ENCODE results near the gene HIVEP3. TPM values are rescaled to one million over a fixed set of nuclear protein-coding genes. Genes with fewer than 3 reads are reported as not detected.

The HIVEP3 gene
- total RNA-seq, 1 donor: 1.8 TPM

DNA sequence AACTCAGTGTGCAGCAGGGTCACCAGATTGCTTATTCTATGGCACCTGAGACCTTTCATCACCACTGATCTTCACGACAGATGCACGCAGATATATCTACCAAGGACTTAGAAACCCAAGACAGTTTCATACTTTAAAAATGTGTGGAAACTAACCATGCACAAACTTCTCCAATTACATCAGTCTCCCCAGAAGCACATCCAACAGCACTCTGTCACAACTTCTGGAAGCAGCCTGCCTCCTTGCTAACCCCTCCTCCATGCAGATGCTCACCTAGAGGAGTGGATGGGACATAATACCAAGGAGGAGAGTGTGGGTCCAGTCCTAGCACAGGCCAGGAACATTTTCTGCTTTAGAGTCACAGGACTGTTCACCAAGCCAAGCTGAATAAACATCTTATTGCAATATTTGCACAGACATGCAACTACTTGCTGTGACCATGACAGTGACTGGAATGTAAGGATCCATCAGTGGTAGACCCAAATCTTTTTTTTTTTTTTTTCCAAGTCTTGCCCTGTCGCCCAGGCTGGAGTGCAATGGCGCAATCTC lies 69.4 kb downstream of the HIVEP3 start:
- no peak overlapping the region for H3K4me3 ChIP-seq (ENCODE audit: insufficient read depth, low read length)
- H3K27me3 ChIP-seq (ENCODE audit: insufficient read depth, low read length): no peaks in the 10 kb centered on the region
- no peaks in the 10 kb centered on the region for H4K20me1 ChIP-seq (ENCODE audit: insufficient read depth, low read length)
- H3K9me3 ChIP-seq (ENCODE audit: low read depth, low read length): no peaks in the 10 kb centered on the region
- no peaks in the 10 kb centered on the region for H3K79me2 ChIP-seq (ENCODE audit: insufficient read depth, low read length)
- TF ChIP-seq, protein P1, sequence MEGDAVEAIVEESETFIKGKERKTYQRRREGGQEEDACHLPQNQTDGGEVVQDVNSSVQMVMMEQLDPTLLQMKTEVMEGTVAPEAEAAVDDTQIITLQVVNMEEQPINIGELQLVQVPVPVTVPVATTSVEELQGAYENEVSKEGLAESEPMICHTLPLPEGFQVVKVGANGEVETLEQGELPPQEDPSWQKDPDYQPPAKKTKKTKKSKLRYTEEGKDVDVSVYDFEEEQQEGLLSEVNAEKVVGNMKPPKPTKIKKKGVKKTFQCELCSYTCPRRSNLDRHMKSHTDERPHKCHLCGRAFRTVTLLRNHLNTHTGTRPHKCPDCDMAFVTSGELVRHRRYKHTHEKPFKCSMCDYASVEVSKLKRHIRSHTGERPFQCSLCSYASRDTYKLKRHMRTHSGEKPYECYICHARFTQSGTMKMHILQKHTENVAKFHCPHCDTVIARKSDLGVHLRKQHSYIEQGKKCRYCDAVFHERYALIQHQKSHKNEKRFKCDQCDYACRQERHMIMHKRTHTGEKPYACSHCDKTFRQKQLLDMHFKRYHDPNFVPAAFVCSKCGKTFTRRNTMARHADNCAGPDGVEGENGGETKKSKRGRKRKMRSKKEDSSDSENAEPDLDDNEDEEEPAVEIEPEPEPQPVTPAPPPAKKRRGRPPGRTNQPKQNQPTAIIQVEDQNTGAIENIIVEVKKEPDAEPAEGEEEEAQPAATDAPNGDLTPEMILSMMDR (IDR thresholded peaks at IDR 0.05; ENCODE audit: extremely low read depth, low read depth, low read length): no peak
- no peaks in the 10 kb centered on the region for H3K36me3 ChIP-seq (ENCODE audit: insufficient read depth, low read length)
- peaks cover 15% of the 10 kb centered on the region for H3K4me1 ChIP-seq (ENCODE audit: insufficient read depth, low read length)
- no peak overlapping the region for H3K4me2 ChIP-seq (ENCODE audit: insufficient read depth, low read length)
- DNase-seq (ENCODE audit: insufficient read length, low spot score, missing footprints): no peak
- H2AFZ ChIP-seq (ENCODE audit: low read length): no peak overlapping the region
- no peak overlapping the region for H3K27ac ChIP-seq (ENCODE audit: low read depth, low read length)

DNA sequence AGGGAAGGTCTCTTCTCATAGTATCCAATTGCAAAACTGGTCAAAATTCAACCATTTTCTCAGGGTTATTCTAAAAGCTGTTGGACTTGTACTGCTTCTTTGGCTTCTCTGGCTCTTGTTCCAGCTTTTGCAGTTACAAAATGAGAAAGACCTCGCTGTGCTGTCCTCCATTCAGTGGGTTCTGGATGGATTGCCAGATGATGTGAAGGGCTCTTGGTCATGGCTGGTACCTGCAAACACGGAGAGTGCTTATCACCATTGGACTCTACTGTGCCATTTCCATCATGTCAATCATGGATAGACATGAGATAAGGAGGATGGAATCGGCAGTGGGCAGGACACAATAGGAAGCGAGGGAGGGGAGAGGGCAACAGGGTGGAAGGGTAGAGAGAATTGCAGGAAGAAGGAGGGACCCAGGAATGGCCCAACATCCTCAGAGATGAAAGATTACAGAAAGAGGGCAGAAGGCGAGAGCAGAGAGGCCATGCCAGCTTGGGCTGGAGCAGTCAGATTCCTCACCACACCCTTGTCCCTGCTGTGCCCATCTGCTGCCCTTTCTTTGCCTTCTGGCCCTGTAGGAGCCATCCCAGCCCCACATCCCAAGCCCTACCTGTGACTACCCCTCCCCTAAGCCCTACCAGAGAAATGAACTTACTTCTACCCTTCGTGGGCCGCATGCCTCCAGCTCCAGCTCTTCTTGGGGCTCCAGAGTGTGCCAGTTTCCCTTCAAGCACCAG lies 70.3 kb downstream of the HIVEP3 start:
- no peak overlapping the region for H3K4me3 ChIP-seq (ENCODE audit: insufficient read depth, low read length)
- H3K79me2 ChIP-seq (ENCODE audit: insufficient read depth, low read length): no peaks in the 10 kb centered on the region
- no peaks in the 10 kb centered on the region for H3K9me3 ChIP-seq (ENCODE audit: low read depth, low read length)
- no peaks in the 10 kb centered on the region for H3K36me3 ChIP-seq (ENCODE audit: insufficient read depth, low read length)
- no peaks in the 10 kb centered on the region for H3K27me3 ChIP-seq (ENCODE audit: insufficient read depth, low read length)
- TF ChIP-seq, protein P1 (IDR thresholded peaks at IDR 0.05; ENCODE audit: extremely low read depth, low read depth, low read length): no peak
- no peak overlapping the region for H3K4me2 ChIP-seq (ENCODE audit: insufficient read depth, low read length)
- H3K4me1 ChIP-seq (ENCODE audit: insufficient read depth, low read length): peaks cover 18% of the 10 kb centered on the region
- DNase-seq (ENCODE audit: insufficient read length, low spot score, missing footprints): no peak
- H4K20me1 ChIP-seq (ENCODE audit: insufficient read depth, low read length): no peaks in the 10 kb centered on the region
- H2AFZ ChIP-seq (ENCODE audit: low read length): no peak overlapping the region
- H3K27ac ChIP-seq (ENCODE audit: low read depth, low read length): no peak overlapping the region

DNA sequence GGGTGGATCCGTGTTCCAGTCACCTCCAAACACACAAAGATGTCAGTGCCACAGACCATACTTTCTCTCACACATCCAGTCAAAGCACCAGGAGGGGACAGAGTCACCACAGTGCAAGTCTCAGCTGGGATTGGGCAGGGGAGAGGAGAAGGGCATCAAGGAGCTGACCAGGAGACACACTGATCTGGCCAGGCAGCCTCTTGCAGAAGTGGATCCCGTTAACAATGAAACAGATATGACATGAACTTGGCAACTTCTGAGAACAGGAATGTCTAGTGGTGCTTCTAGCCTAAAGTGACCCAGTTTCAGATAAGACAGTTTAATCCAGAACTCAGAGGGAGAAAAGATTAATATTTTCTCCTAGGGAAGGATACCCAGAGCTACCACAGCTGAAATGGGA lies 71.0 kb downstream of the HIVEP3 start:
- no peak for DNase-seq (ENCODE audit: insufficient read length, low spot score, missing footprints)
- peaks cover 24% of the 10 kb centered on the region for H3K4me1 ChIP-seq (ENCODE audit: insufficient read depth, low read length)
- no peak overlapping the region for H2AFZ ChIP-seq (ENCODE audit: low read length)
- TF ChIP-seq, protein P1 (IDR thresholded peaks at IDR 0.05; ENCODE audit: extremely low read depth, low read depth, low read length): no peak
- no peaks in the 10 kb centered on the region for H4K20me1 ChIP-seq (ENCODE audit: insufficient read depth, low read length)
- H3K4me2 ChIP-seq (ENCODE audit: insufficient read depth, low read length): no peak overlapping the region
- H3K4me3 ChIP-seq (ENCODE audit: insufficient read depth, low read length): no peak overlapping the region
- no peaks in the 10 kb centered on the region for H3K27me3 ChIP-seq (ENCODE audit: insufficient read depth, low read length)
- no peaks in the 10 kb centered on the region for H3K36me3 ChIP-seq (ENCODE audit: insufficient read depth, low read length)
- H3K79me2 ChIP-seq (ENCODE audit: insufficient read depth, low read length): no peaks in the 10 kb centered on the region
- H3K27ac ChIP-seq (ENCODE audit: low read depth, low read length): no peak overlapping the region
- H3K9me3 ChIP-seq (ENCODE audit: low read depth, low read length): no peaks in the 10 kb centered on the region

DNA sequence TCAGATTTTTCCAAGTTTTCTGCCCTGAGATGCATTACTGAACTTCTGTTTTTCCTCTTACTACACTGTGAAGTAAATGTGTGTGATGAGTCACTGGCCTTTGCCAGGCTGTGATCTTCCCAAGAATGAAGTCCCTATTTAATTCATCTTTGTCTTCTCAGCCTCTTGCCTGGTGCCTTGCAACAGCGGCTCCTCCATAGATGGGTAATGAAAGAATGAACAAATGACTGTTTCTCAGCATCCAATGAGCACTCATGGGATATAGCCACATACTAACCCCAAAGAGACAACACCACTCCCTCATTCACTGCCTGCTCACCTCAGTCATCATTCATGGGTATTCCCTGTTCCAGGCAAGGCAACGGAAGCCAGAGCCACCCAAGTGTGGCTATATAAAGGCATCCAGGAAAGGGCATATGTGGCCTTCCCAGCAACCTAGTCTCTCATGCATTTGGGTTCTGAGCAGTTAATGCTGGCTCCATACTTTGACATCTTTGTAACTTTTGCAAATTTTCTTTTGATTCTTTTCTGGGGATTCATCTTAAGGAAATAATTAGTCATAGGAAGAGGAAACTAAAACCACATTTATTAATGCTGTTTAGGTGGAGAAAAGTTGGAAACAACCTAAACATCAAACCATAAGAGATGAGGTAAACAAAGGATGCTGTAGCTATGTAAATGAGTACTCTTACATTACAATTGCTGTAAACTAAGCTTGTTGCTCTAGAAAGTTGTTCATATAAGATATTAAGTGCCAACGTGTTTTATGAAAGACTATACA lies 71.9 kb downstream of the HIVEP3 start:
- TF ChIP-seq, protein P1 (IDR thresholded peaks at IDR 0.05; ENCODE audit: extremely low read depth, low read depth, low read length): no peak
- H2AFZ ChIP-seq (ENCODE audit: low read length): no peak overlapping the region
- H3K27me3 ChIP-seq (ENCODE audit: insufficient read depth, low read length): no peaks in the 10 kb centered on the region
- H3K4me1 ChIP-seq (ENCODE audit: insufficient read depth, low read length): peaks cover 25% of the 10 kb centered on the region
- no peak overlapping the region for H3K4me3 ChIP-seq (ENCODE audit: insufficient read depth, low read length)
- H3K27ac ChIP-seq (ENCODE audit: low read depth, low read length): no peak overlapping the region
- H3K79me2 ChIP-seq (ENCODE audit: insufficient read depth, low read length): no peaks in the 10 kb centered on the region
- no peak for DNase-seq (ENCODE audit: insufficient read length, low spot score, missing footprints)
- no peaks in the 10 kb centered on the region for H4K20me1 ChIP-seq (ENCODE audit: insufficient read depth, low read length)
- H3K9me3 ChIP-seq (ENCODE audit: low read depth, low read length): no peaks in the 10 kb centered on the region
- no peak overlapping the region for H3K4me2 ChIP-seq (ENCODE audit: insufficient read depth, low read length)
- no peaks in the 10 kb centered on the region for H3K36me3 ChIP-seq (ENCODE audit: insufficient read depth, low read length)

Data from osteoblast (primary cell).